SK-N-SH treated with all-trans-retinoic acid at 6 μM for 48 hours (cell line): ENCODE measurements around the gene SAXO1.

ENCODE experiments used
- PATZ1 ChIP-seq: fragments of 250-450 bp; sonication (Bioruptor Pico); IDR thresholded peaks from 2 replicates; pipeline ENCODE4 v1.8.0; 2020; ENCODE audit warnings: mild to moderate bottlenecking, moderate library complexity, borderline replicate concordance
- RARB ChIP-seq: fragments of 250-450 bp; sonication (Bioruptor Pico); IDR thresholded peaks from 2 replicates; pipeline ENCODE4 v1.8.0; 2021; ENCODE audit warnings: mild to moderate bottlenecking, moderate library complexity
- SNAI2 ChIP-seq: fragments of 250-450 bp; sonication (Bioruptor Pico); IDR thresholded peaks from 2 replicates; pipeline ENCODE4 v1.5.0; 2020; ENCODE audit warnings: mild to moderate bottlenecking, moderate library complexity

GRCh38 chr9:18877984-18878383 is 155.0 kb downstream of the SAXO1 start:
- TF ChIP-seq PATZ1 (CRISPR knock-in tag), result no peak
- no peak for TF ChIP-seq RARB (CRISPR knock-in tag)
- no peak for TF ChIP-seq SNAI2 (CRISPR knock-in tag)
